Mesothelial cell of epicardium (in vitro differentiated cells): ENCODE measurements around the gene PAAF1. TPM values are rescaled to one million over a fixed set of nuclear protein-coding genes. Genes with fewer than 3 reads are reported as not detected.

ENCODE experiments used
- DNase-seq, 2 experiments: peaks; one replicate each; pipeline ENCODE4 v3.0.0; 2021; ENCODE audit warnings: low spot score in 2 of 2; ENCODE audit not compliant: unreplicated experiment in 2 of 2
- H3K27ac Mint-ChIP-seq: 2 replicates; pipeline ENCODE4 v1.8.0; 2021; ENCODE audit warnings: mixed read lengths
- H3K27me3 Mint-ChIP-seq: 2 replicates; pipeline ENCODE4 v1.8.0; 2021; ENCODE audit warnings: low read depth, mixed read lengths
- H3K36me3 Mint-ChIP-seq: 2 replicates; pipeline ENCODE4 v1.8.0; 2021; ENCODE audit warnings: mixed read lengths
- H3K4me1 Mint-ChIP-seq: 2 replicates; pipeline ENCODE4 v1.8.0; 2021; ENCODE audit warnings: mixed read lengths
- H3K4me3 Mint-ChIP-seq: 2 replicates; pipeline ENCODE4 v1.8.0; 2021; ENCODE audit warnings: mild to moderate bottlenecking, moderate library complexity, mixed read lengths
- H3K9me3 Mint-ChIP-seq: 2 replicates; pipeline ENCODE4 v1.8.0; 2021; ENCODE audit warnings: mixed read lengths
- total RNA-seq: library from RNA; stranded (reverse); gene quantifications from 3 replicates; pipeline ENCODE4 v1.2.1, GENCODE V29; 2021
- TF ChIP-seq, protein P1 (sequence below): fragments of 200-600 bp; sonication (generic); IDR thresholded peaks from one replicate; pipeline ENCODE4 v1.5.0; 2021; ENCODE audit warnings: antibody characterized with exemption; ENCODE audit not compliant: unreplicated experiment

PAAF1 gene
- total RNA-seq, 1 donor from 2014 or later = 34.6 TPM

DNA sequence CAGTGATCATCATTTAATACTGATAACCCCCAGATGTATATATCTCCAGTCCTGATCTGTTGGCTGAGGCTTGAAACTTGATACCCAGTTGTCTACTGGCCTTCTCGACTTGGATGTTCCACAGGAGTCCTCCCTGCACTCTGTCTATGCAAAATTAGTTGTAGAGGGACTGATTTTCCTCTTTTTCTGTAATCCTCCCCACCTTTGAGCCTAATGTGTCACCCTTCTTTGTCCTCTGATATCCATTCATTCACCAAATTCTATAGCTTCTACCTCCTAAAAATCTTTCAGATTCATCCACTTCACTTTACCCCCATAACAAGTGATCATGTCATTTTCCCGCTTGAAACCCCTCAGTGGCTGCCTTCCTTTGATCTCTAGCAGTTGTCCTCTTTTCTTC is 16.6 kb upstream of the PAAF1 start:
- TF ChIP-seq, protein P1, sequence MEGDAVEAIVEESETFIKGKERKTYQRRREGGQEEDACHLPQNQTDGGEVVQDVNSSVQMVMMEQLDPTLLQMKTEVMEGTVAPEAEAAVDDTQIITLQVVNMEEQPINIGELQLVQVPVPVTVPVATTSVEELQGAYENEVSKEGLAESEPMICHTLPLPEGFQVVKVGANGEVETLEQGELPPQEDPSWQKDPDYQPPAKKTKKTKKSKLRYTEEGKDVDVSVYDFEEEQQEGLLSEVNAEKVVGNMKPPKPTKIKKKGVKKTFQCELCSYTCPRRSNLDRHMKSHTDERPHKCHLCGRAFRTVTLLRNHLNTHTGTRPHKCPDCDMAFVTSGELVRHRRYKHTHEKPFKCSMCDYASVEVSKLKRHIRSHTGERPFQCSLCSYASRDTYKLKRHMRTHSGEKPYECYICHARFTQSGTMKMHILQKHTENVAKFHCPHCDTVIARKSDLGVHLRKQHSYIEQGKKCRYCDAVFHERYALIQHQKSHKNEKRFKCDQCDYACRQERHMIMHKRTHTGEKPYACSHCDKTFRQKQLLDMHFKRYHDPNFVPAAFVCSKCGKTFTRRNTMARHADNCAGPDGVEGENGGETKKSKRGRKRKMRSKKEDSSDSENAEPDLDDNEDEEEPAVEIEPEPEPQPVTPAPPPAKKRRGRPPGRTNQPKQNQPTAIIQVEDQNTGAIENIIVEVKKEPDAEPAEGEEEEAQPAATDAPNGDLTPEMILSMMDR = no peak
- Mint-ChIP-seq H3K4me1 (peaks cover 1% of the 10 kb centered on the region), H3K9me3 (no peaks in the 10 kb centered on the region), H3K27ac (no peak overlapping the region), H3K36me3 (peaks cover 43% of the 10 kb centered on the region), H3K27me3 (no peaks in the 10 kb centered on the region), H3K4me3 (no peak overlapping the region)
- DNase-seq = no peak

GRCh38 chr11:73862986-73863385 is 13.8 kb upstream of the PAAF1 start:
- Mint-ChIP-seq H3K27ac (no peak overlapping the region), H3K4me3 (no peak overlapping the region), H3K27me3 (no peaks in the 10 kb centered on the region), H3K4me1 (peaks cover 1% of the 10 kb centered on the region), H3K9me3 (no peaks in the 10 kb centered on the region), H3K36me3 (peaks cover 40% of the 10 kb centered on the region)
- no peak for DNase-seq
- TF ChIP-seq, protein P1 = no peak

GRCh38 chr11:73866095-73866579 is 10.7 kb upstream of the PAAF1 start:
- peaks cover 1% of the 10 kb centered on the region for H3K4me1 Mint-ChIP-seq
- H3K9me3 Mint-ChIP-seq = no peaks in the 10 kb centered on the region
- peaks cover 20% of the 10 kb centered on the region for H3K36me3 Mint-ChIP-seq
- H3K27me3 Mint-ChIP-seq = no peaks in the 10 kb centered on the region
- DNase-seq = no peak
- TF ChIP-seq, protein P1 = no peak
- no peak overlapping the region for H3K27ac Mint-ChIP-seq
- H3K4me3 Mint-ChIP-seq = no peak overlapping the region

DNA sequence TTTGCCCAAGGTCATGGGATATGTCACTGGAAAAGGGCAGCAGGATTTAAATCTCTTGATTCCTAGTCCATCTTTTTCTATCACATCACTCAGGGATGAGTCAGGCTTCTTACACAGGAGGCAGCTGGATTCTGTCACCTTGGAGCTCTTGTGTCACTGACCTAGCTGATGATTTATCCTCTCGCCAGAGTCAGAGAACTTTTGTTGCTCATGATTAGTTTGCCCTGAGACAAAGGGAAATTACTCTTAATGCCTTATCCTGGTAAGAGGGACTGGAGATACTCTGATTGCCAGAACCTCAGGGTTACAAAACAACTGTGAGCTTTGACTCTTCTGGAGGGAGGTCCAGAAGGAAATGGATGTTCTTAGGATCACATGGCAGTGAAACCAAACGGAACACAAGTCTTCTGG is 10.2 kb upstream of the PAAF1 start:
- Mint-ChIP-seq H3K4me3 (no peak overlapping the region), H3K27me3 (no peaks in the 10 kb centered on the region), H3K4me1 (peaks cover 1% of the 10 kb centered on the region), H3K9me3 (no peaks in the 10 kb centered on the region), H3K36me3 (peaks cover 19% of the 10 kb centered on the region), H3K27ac (no peak overlapping the region)
- TF ChIP-seq, protein P1 = no peak
- no peak for DNase-seq

- Mint-ChIP-seq H3K27ac (peak overlapping the region; percentile 37), H3K4me1 (peaks cover under 1% of the 10 kb centered on the region), H3K4me3 (no peak overlapping the region), H3K9me3 (no peaks in the 10 kb centered on the region), H3K36me3 (peaks cover 12% of the 10 kb centered on the region), H3K27me3 (no peaks in the 10 kb centered on the region)
- TF ChIP-seq, protein P1 = no peak
- DNase-seq = no peak
Observed at GRCh38 chr11:73869332-73869949, 7.4 kb upstream of the PAAF1 start.

- TF ChIP-seq, protein P1 = no peak
- H3K36me3 Mint-ChIP-seq = peaks cover 10% of the 10 kb centered on the region
- no peak for DNase-seq
- H3K4me1 Mint-ChIP-seq = peaks cover 8% of the 10 kb centered on the region
- H3K9me3 Mint-ChIP-seq = no peaks in the 10 kb centered on the region
- no peaks in the 10 kb centered on the region for H3K27me3 Mint-ChIP-seq
- no peak overlapping the region for H3K4me3 Mint-ChIP-seq
- no peak overlapping the region for H3K27ac Mint-ChIP-seq
Observed at GRCh38 chr11:73870261-73870660, 6.5 kb upstream of the PAAF1 start.
